HepG2 (cell line): ENCODE data around the gene CCDC142. TPM values are rescaled to one million over a fixed set of nuclear protein-coding genes. Genes with fewer than 3 reads are reported as not detected.

Experiments
- EEA1 ChIP-seq: sonication (generic); formaldehyde crosslinking; IDR thresholded peaks from 2 replicates; pipeline ENCODE4 v1.5.1; 2020; ENCODE audit warnings: mild to moderate bottlenecking, missing genetic modification reagents, borderline replicate concordance
- NFYB ChIP-seq: sonication (generic); formaldehyde crosslinking; IDR thresholded peaks from 2 replicates; pipeline ENCODE4 v1.4.0; 2020; ENCODE audit warnings: missing genetic modification reagents
- SP4 ChIP-seq: sonication (generic); formaldehyde crosslinking; IDR thresholded peaks from 2 replicates; pipeline ENCODE4 v1.8.1; 2023; ENCODE audit warnings: mild to moderate bottlenecking, missing genetic modification reagents
- SRY ChIP-seq: sonication (generic); formaldehyde crosslinking; IDR thresholded peaks from 2 replicates; pipeline ENCODE4 v1.8.0; 2022; ENCODE audit warnings: mild to moderate bottlenecking, missing genetic modification reagents
- TBX3 ChIP-seq: fragments of 450-650 bp; IDR thresholded peaks from 2 replicates; pipeline ENCODE4 v1.6.1; 2017; ENCODE audit warnings: antibody characterized with exemption, mild to moderate bottlenecking, inconsistent platforms, borderline replicate concordance
- ZFP37 ChIP-seq: sonication (generic); formaldehyde crosslinking; IDR thresholded peaks from 2 replicates; pipeline ENCODE4 v1.4.0; 2020; ENCODE audit warnings: missing genetic modification reagents, borderline replicate concordance
- ZNF496 ChIP-seq: sonication (generic); formaldehyde crosslinking; IDR thresholded peaks from 2 replicates; pipeline ENCODE4 v1.8.1; 2023; ENCODE audit warnings: mild to moderate bottlenecking, moderate library complexity, missing genetic modification reagents; ENCODE audit not compliant: insufficient replicate concordance
- ZNF670 ChIP-seq: sonication (generic); formaldehyde crosslinking; IDR thresholded peaks from 2 replicates; pipeline ENCODE4 v1.8.0; 2022; ENCODE audit warnings: mild to moderate bottlenecking, missing genetic modification reagents, borderline replicate concordance
- polyA plus RNA-seq, 8 experiments: library from polyadenylated mRNA; depleted of rRNA in 3 of 8; stranded (reverse) in 7 of 8; unstranded in 1 of 8; fragments of >200 nt; fragmentation: Illumina TruSeq in 4 of 8; extraction: Trizol in 4 of 8; gene quantifications; 2 replicates each; pipeline versions ENCODE4 v1.2.1 to v1.2.3, GENCODE V29; 2011 to 2016; ENCODE audit warnings: low read depth in 4 of 8, missing spikeins in 1 of 8, mixed read lengths in 1 of 8; ENCODE audit not compliant: insufficient read depth in 1 of 8
- total RNA-seq, 5 experiments: library from RNA; depleted of rRNA; stranded (reverse); fragments of >200 nt; fragmentation: Illumina TruSeq; extraction: Trizol; gene quantifications; 2 replicates each; pipeline ENCODE4 v1.2.3, GENCODE V29; 2016; ENCODE audit warnings: low read depth in 1 of 5
- TF ChIP-seq, protein P1 (sequence below): sonication (generic); formaldehyde crosslinking; IDR thresholded peaks from 2 replicates; pipeline ENCODE4 v1.5.1; 2020; ENCODE audit warnings: mild to moderate bottlenecking, missing genetic modification reagents, borderline replicate concordance
- TF ChIP-seq, protein P2 (sequence below): sonication (generic); formaldehyde crosslinking; IDR thresholded peaks from 2 replicates; pipeline ENCODE4 v1.4.0; 2020; ENCODE audit warnings: missing genetic modification reagents
- TF ChIP-seq, protein P3 (sequence below): IDR thresholded peaks from 2 replicates; pipeline ENCODE4 v1.6.1; 2016; ENCODE audit warnings: low read depth, control low read depth
- TF ChIP-seq, protein P4 (sequence below): IDR thresholded peaks from 2 replicates; pipeline ENCODE4 v1.6.1; 2018; ENCODE audit warnings: missing genetic modification reagents
- TF ChIP-seq, protein P5 (sequence below): sonication (generic); formaldehyde crosslinking; IDR thresholded peaks from 2 replicates; pipeline ENCODE4 v1.8.0; 2022; ENCODE audit warnings: low read depth, missing genetic modification reagents

Gene CCDC142
- total and polyA plus RNA-seq, 2 of the 13 experiments (the other 11 are each of a cell fraction or from before 2014, with no cell fraction given): 14.7 to 30.4 TPM

DNA sequence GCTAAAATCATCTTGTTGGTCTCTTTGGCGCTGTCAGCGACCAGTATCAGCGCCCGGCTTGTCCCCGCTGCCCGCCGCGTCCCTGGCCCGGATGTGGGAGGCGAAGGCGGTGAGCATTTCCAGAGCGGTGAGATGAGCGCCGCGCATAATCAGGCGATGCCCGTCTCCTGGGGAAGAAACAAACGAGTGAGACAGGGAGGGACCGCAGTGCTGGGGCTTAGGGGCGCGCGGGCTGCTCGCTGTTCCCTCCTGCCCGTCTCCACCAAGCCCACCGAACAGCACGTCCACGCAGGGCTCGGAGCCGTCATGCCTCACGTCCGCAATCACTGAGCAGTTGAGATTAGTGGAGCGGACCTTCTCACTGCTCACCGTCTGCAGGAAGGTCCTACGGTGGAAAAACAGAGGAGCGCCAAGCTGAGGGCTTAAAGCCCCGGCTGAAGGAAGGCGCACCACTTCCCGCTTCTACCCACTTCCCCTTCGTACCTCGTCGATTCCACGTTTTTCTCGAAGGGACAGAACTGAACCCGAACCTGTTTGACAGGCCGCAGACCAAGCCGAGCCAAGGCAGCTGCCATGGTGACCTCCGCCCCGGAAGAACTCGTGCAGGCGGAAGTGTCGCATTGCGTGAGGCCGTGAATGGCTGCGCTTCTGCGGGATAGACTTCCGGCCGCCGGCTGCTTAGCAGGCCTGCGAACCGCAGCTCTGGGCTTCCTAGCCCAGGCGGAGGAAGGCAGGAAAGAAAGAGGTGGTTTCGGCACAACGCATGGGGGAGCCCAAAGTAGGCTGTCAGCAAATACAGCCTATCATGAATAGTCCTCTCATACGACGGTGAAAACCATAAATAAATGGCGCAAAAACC, 10.5 kb downstream of the CCDC142 start, which contains the start of gene MRPL53 (continued):
- TF ChIP-seq TBX3: no peak; the same call in 1 of the 2 replicates
- TF ChIP-seq, protein P1, sequence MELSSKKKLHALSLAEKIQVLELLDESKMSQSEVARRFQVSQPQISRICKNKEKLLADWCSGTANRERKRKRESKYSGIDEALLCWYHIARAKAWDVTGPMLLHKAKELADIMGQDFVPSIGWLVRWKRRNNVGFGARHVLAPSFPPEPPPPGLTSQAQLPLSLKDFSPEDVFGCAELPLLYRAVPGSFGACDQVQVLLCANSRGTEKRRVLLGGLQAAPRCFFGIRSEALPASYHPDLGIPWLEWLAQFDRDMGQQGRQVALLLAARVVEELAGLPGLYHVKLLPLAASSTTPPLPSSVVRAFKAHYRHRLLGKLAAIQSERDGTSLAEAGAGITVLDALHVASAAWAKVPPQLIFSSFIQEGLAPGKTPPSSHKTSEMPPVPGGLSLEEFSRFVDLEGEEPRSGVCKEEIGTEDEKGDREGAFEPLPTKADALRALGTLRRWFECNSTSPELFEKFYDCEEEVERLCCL (CRISPR knock-in tag): peak; percentile 95
- TF ChIP-seq ZNF670 (CRISPR knock-in tag): peak; percentile 98; the same call in 1 of the 2 replicates
- TF ChIP-seq SRY (CRISPR knock-in tag): peak; percentile 84
- TF ChIP-seq NFYB: peak; percentile 77
- peak; percentile 85; the same call in 1 of the 2 replicates for TF ChIP-seq ZFP37 (CRISPR knock-in tag)
- TF ChIP-seq, protein P2, sequence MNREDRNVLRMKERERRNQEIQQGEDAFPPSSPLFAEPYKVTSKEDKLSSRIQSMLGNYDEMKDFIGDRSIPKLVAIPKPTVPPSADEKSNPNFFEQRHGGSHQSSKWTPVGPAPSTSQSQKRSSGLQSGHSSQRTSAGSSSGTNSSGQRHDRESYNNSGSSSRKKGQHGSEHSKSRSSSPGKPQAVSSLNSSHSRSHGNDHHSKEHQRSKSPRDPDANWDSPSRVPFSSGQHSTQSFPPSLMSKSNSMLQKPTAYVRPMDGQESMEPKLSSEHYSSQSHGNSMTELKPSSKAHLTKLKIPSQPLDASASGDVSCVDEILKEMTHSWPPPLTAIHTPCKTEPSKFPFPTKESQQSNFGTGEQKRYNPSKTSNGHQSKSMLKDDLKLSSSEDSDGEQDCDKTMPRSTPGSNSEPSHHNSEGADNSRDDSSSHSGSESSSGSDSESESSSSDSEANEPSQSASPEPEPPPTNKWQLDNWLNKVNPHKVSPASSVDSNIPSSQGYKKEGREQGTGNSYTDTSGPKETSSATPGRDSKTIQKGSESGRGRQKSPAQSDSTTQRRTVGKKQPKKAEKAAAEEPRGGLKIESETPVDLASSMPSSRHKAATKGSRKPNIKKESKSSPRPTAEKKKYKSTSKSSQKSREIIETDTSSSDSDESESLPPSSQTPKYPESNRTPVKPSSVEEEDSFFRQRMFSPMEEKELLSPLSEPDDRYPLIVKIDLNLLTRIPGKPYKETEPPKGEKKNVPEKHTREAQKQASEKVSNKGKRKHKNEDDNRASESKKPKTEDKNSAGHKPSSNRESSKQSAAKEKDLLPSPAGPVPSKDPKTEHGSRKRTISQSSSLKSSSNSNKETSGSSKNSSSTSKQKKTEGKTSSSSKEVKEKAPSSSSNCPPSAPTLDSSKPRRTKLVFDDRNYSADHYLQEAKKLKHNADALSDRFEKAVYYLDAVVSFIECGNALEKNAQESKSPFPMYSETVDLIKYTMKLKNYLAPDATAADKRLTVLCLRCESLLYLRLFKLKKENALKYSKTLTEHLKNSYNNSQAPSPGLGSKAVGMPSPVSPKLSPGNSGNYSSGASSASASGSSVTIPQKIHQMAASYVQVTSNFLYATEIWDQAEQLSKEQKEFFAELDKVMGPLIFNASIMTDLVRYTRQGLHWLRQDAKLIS: no peak; the same call in 1 of the 2 replicates
- TF ChIP-seq EEA1 (CRISPR knock-in tag): peak; percentile 81; the same call in 1 of the 2 replicates
- TF ChIP-seq, protein P3, sequence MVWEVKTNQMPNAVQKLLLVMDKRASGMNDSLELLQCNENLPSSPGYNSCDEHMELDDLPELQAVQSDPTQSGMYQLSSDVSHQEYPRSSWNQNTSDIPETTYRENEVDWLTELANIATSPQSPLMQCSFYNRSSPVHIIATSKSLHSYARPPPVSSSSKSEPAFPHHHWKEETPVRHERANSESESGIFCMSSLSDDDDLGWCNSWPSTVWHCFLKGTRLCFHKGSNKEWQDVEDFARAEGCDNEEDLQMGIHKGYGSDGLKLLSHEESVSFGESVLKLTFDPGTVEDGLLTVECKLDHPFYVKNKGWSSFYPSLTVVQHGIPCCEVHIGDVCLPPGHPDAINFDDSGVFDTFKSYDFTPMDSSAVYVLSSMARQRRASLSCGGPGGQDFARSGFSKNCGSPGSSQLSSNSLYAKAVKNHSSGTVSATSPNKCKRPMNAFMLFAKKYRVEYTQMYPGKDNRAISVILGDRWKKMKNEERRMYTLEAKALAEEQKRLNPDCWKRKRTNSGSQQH (CRISPR knock-in tag): peak; percentile 99
- TF ChIP-seq, protein P4, sequence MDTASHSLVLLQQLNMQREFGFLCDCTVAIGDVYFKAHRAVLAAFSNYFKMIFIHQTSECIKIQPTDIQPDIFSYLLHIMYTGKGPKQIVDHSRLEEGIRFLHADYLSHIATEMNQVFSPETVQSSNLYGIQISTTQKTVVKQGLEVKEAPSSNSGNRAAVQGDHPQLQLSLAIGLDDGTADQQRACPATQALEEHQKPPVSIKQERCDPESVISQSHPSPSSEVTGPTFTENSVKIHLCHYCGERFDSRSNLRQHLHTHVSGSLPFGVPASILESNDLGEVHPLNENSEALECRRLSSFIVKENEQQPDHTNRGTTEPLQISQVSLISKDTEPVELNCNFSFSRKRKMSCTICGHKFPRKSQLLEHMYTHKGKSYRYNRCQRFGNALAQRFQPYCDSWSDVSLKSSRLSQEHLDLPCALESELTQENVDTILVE (CRISPR knock-in tag): peak; percentile 94
- TF ChIP-seq, protein P5, sequence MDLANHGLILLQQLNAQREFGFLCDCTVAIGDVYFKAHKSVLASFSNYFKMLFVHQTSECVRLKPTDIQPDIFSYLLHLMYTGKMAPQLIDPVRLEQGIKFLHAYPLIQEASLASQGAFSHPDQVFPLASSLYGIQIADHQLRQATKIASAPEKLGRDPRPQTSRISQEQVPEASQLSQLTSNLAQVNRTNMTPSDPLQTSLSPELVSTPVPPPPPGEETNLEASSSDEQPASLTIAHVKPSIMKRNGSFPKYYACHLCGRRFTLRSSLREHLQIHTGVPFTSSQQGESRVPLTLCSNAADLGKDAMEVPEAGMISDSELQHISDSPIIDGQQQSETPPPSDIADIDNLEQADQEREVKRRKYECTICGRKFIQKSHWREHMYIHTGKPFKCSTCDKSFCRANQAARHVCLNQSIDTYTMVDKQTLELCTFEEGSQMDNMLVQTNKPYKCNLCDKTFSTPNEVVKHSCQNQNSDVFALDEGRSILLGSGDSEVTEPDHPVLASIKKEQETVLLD (CRISPR knock-in tag): peak; percentile 71; the same call in 1 of the 2 replicates
- peak; percentile 74; the same call in 1 of the 2 replicates for TF ChIP-seq SP4 (CRISPR knock-in tag)
- TF ChIP-seq ZNF496 (CRISPR knock-in tag): no peak
